Upper lobe of right lung (tissue), 1 donor: ENCODE results near the gene PLA2G12A. TPM values are rescaled to one million over a fixed set of nuclear protein-coding genes. Genes with fewer than 3 reads are reported as not detected.

ENCODE experiments used
- ATAC-seq: fragments of 200-7000 bp; cut with Tn5 transposase; one replicate; pipeline ENCODE4 v1.9.1; 2020; ENCODE audit warnings: mild to moderate bottlenecking, moderate library complexity
- DNase-seq: peaks from one replicate; pipeline ENCODE4 v3.0.0-alpha.2; 2020
- H3K27ac ChIP-seq: fragments of 200-600 bp; one replicate; pipeline ENCODE4 v1.8.0; 2022
- H3K27me3 ChIP-seq: fragments of 200-600 bp; one replicate; pipeline ENCODE4 v1.8.0; 2022; ENCODE audit warnings: mild to moderate bottlenecking
- H3K36me3 ChIP-seq: fragments of 200-600 bp; one replicate; pipeline ENCODE4 v1.8.0; 2022
- H3K4me1 ChIP-seq: fragments of 200-600 bp; one replicate; pipeline ENCODE4 v1.8.0; 2022
- H3K4me3 ChIP-seq: fragments of 200-600 bp; one replicate; pipeline ENCODE4 v1.8.0; 2022; ENCODE audit warnings: mild to moderate bottlenecking
- H3K9me3 ChIP-seq: fragments of 200-600 bp; one replicate; pipeline ENCODE4 v1.8.0; 2022
- CTCF ChIP-seq: fragments of 200-600 bp; IDR thresholded peaks from one replicate; pipeline ENCODE4 v1.8.0; 2022; ENCODE audit warnings: antibody characterized with exemption
- intact Hi-C: fragments of 100-400 bp; cut with DNase I; formaldehyde crosslinking; loops from one replicate; pipeline ENCODE4 v1.11.0; 2022
- total RNA-seq: library from RNA; stranded (reverse); fragmentation: NEBNext Ultra II Directional; extraction: Animal tissue kit (Norgen Biotek cat#: 25700); gene quantifications from one replicate; pipeline ENCODE4 v1.2.1, GENCODE V29; 2021
- donor health status: DM: no; HTN: yes; CAD: no; lungs with severe emphysema.

PLA2G12A gene
- total RNA-seq, 1 donor from 2014 or later: 45.7 TPM

GRCh38 chr4:109723110-109723509, 6.8 kb downstream of the PLA2G12A start:
- ATAC-seq (no peak), DNase-seq (no peak)
- Histone ChIP-seq H3K27me3 (no peaks in the 10 kb centered on the region), H3K36me3 (no peaks in the 10 kb centered on the region), H3K27ac (no peak overlapping the region), H3K4me3 (no peak overlapping the region), H3K4me1 (no peaks in the 10 kb centered on the region), H3K9me3 (no peaks in the 10 kb centered on the region)
- intact Hi-C loops: no loop called here
- TF ChIP-seq CTCF: no peak

- no peak overlapping the region for H3K4me3 ChIP-seq
- no peak for ATAC-seq
- no peaks in the 10 kb centered on the region for H3K4me1 ChIP-seq
- no peaks in the 10 kb centered on the region for H3K9me3 ChIP-seq
- no peak for DNase-seq
- H3K27ac ChIP-seq: no peak overlapping the region
- no peak for TF ChIP-seq CTCF
- no peaks in the 10 kb centered on the region for H3K27me3 ChIP-seq
- intact Hi-C loops: no loop called here
- peaks cover 2% of the 10 kb centered on the region for H3K36me3 ChIP-seq
Measured at GRCh38 chr4:109722357-109722756, 7.5 kb downstream of the PLA2G12A start.

GRCh38 chr4:109721033-109721432, 8.8 kb downstream of the PLA2G12A start:
- ATAC-seq (no peak), DNase-seq (no peak)
- intact Hi-C loops: no loop called here
- H3K27ac ChIP-seq: no peak overlapping the region
- H3K4me3 ChIP-seq: no peak overlapping the region
- H3K36me3 ChIP-seq: peaks cover 16% of the 10 kb centered on the region
- no peaks in the 10 kb centered on the region for H3K27me3 ChIP-seq
- TF ChIP-seq CTCF: no peak
- no peaks in the 10 kb centered on the region for H3K9me3 ChIP-seq
- no peaks in the 10 kb centered on the region for H3K4me1 ChIP-seq

GRCh38 chr4:109719604-109720003, 10.3 kb downstream of the PLA2G12A start:
- Histone ChIP-seq H3K36me3 (peaks cover 21% of the 10 kb centered on the region), H3K4me1 (no peaks in the 10 kb centered on the region), H3K27me3 (no peaks in the 10 kb centered on the region), H3K27ac (no peak overlapping the region), H3K9me3 (no peaks in the 10 kb centered on the region), H3K4me3 (no peak overlapping the region)
- intact Hi-C loops: no loop called here
- DNase-seq (no peak), ATAC-seq (no peak)
- no peak for TF ChIP-seq CTCF

GRCh38 chr4:109718759-109719158, 11.1 kb downstream of the PLA2G12A start:
- DNase-seq: no peak
- no peaks in the 10 kb centered on the region for H3K4me1 ChIP-seq
- intact Hi-C loops: no loop called here
- no peaks in the 10 kb centered on the region for H3K27me3 ChIP-seq
- H3K9me3 ChIP-seq: no peaks in the 10 kb centered on the region
- H3K27ac ChIP-seq: no peak overlapping the region
- no peak overlapping the region for H3K4me3 ChIP-seq
- ATAC-seq: no peak
- peaks cover 24% of the 10 kb centered on the region for H3K36me3 ChIP-seq
- no peak for TF ChIP-seq CTCF

- no peaks in the 10 kb centered on the region for H3K27me3 ChIP-seq
- ATAC-seq (no peak), DNase-seq (no peak)
- intact Hi-C loops: no loop called here
- no peaks in the 10 kb centered on the region for H3K4me1 ChIP-seq
- H3K9me3 ChIP-seq: no peaks in the 10 kb centered on the region
- no peak for TF ChIP-seq CTCF
- peaks cover 37% of the 10 kb centered on the region for H3K36me3 ChIP-seq
- H3K27ac ChIP-seq: no peak overlapping the region
- no peak overlapping the region for H3K4me3 ChIP-seq
Measured at GRCh38 chr4:109713500-109713899, 16.4 kb downstream of the PLA2G12A start.
